Epithelial cell of alveolus of lung (primary cell): ENCODE measurements around the gene BRME1. TPM values are rescaled to one million over a fixed set of nuclear protein-coding genes. Genes with fewer than 3 reads are reported as not detected.

Source experiments
- total RNA-seq: library from RNA; depleted of rRNA; stranded (reverse); fragments of >200 nt; gene quantifications from 2 replicates; pipeline ENCODE4 v1.2.1, GENCODE V29; 2015

Gene BRME1
- total RNA-seq = 0.26 TPM in 1 of 2 replicates, not detected in the other

DNA sequence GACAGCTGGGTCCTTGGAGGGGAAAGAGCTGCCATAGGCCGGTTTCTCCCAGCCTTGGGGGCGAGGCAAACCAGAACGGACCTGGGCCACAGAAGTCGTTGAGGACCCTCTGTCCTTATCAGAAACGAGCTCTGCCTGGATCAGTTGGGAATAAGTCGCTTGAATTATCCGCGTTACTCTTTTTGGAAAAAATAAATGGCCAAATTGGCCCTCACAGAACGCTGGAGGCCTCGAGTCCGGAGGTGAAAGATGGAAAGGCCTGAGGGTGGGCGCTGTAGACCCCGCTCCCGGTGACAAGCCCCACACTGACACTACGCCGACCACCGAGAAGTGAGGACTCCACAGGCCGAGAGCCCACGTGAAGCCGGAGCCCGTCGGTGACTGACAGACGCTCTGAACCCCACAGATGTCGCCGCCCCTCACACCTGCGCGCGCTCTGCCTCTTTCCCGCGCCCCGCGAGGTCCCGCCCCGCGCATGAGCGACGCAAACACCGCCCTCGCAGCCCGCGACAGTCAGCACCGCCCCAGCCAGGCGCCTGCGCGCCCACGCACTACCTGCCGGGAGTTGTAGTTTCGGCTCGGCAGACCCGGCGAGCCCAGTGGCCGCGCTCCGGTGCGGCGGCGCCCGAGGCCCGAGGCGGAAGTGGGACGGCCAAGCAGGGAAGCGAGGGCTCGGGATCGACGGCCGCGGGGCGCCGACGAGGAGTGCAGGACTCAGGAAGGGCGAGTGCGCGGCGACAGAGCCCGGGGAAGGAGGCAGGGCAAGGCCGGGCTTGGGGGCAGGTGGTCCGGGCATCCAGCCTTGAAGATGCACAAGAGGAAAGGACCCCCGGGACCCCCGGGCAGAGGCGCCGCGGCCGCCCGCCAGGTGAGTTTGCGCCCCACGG is at the start of gene BRME1, which contains the start of gene CC2D1A:
Gene BRME1 (minus strand): TSS at position 484 of the 887 bp plus-strand sequence. CDS start 1,225 bp downstream, outside the sequence.
Gene CC2D1A (plus strand): TSS at position 568 of the 887 bp plus-strand sequence. CDS start 241 bp downstream, at position 809.

DNA sequence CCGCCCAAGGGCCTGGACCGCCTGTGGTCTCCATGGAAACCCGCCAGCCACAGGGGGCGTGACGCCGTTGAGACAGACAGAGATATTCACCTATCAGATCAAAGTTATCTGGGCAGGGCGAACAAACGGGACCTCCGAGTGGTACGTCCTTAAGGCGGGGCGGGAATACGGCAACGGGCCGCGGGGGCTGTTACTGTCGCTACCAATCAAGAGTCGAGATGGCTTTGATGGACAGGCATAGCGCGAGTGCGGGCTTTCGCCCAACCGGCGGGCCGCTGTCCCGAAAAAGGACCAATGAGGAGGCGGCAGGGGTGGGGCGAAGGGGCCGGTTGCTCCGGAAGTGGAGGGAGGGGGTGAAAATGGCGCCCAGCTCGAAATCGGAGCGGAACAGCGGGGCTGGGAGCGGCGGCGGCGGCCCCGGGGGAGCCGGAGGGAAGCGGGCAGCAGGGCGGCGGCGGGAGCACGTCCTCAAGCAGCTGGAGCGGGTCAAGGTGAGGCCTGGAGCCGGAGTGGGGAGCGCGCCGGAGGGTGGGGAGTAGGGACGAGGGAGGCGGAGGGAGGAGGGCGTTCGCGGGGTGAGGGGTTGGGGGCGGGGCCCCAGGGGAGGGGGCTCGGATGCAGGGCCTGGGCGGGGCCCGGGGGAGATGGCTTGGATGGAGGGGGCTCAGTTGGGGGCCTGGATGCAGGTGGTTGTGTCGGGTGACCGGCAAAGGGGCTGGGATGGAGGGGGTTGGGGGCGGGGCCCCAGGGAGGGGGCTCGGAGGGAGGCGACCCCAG is 46.4 kb upstream of the BRME1 start, which contains the start of gene DCAF15:
Gene DCAF15 (plus strand): TSS at position 356 of the 777 bp plus-strand sequence. CDS start 4 bp downstream, at position 360.

DNA sequence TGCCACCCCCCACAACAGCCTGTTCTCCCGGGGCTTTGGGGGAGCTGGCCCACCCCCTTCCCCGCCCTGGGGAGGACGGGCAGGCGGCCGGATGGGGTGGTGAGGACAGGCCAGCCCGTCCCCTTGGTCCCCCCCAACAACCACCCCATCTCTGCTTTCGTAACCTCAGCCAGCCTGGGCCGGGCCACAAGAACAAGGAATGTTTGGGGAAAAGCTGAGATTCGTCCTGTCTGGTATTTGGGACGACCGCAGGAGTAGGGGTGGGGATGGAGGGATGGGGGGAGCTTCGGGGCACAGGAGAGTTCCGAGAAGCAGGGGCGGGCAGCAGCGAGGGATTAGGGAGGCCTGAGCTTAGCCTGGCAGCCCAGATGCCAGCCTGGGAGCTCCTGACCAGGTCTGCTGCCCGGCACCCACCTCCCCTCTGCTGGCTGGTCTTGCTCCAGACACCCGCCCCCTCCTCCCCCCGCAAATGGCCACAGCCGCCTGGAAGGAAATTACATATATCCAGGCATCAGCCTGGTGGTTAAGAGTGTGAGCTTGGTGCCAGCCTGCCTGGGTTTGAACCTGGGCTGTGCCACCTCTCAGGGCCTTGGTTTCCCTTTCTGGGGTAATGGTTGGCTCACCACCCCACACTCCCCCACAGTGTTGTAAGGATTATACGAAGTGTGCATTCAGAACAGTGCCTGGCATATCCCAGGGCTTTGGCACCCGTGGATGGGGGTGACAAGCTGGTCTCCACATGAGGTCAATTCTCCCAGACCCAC is 32.6 kb upstream of the BRME1 start, which contains the start of gene PODNL1:
Gene PODNL1 (minus strand): TSS at position 117 of the 764 bp plus-strand sequence. CDS start 236 bp downstream, outside the sequence.

DNA sequence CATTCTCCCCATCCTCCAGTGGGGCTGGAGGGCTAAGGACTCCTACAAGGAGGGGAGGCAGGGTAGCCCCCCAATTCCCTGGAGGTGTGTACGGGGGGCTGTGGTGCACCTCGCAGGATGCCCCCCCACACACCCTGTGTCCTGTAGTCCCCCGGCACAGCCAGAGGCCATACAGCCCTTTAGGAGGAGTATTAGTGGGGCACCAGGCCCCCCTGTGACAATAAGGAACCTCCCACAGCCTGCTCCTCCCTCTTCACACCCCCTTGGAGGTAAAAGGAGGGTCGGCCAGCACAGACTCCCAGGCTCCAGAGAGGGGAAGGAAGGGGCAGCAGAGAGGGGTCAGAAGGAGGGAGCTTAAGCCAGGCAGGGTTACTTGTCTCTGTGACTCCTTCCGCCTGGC is 29.1 kb downstream of the BRME1 start, which contains the start of gene NANOS3:
Gene NANOS3 (plus strand): TSS at position 301 of the 400 bp plus-strand sequence. CDS start 115 bp downstream, outside the sequence.

Other genes with a start within 250 kb of the BRME1 start
- 18.2 and 48.1 TPM in 2 replicates for gene MRI1, start 141.6 kb downstream of the BRME1 start, total RNA-seq
- 173 and 267 TPM in 2 replicates for gene C19orf53, start 131.7 kb downstream of the BRME1 start, total RNA-seq
- gene ZSWIM4, start 110.7 kb downstream of the BRME1 start, total RNA-seq = 12.8 and 18.3 TPM in 2 replicates
- gene NANOS3, start 29.0 kb downstream of the BRME1 start, total RNA-seq = not detected in 2 replicates
- 15.9 and 26.7 TPM in 2 replicates for gene CC2D1A, start 84 bp upstream of the BRME1 start, total RNA-seq
- gene PODNL1, start 32.3 kb upstream of the BRME1 start, total RNA-seq = 1.7 and 38.1 TPM in 2 replicates
- gene DCAF15, start 46.4 kb upstream of the BRME1 start, total RNA-seq = 13.9 and 25.1 TPM in 2 replicates
- gene RFX1, start 100.2 kb upstream of the BRME1 start, total RNA-seq = 5.2 and 6.9 TPM in 2 replicates
- gene RLN3, start 122.0 kb upstream of the BRME1 start, total RNA-seq = not detected in 2 replicates
- 2.9 and 11.6 TPM in 2 replicates for gene IL27RA, start 125.6 kb upstream of the BRME1 start, total RNA-seq
- gene PALM3, start 156.0 kb upstream of the BRME1 start, total RNA-seq = 0.39 TPM in 1 of 2 replicates, not detected in the other
- gene MISP3, start 166.7 kb upstream of the BRME1 start, total RNA-seq = 1.2 and 1.8 TPM in 2 replicates
- not detected in 2 replicates for gene C19orf67, start 179.7 kb upstream of the BRME1 start, total RNA-seq
- 36.0 and 48.6 TPM in 2 replicates for gene SAMD1, start 184.6 kb upstream of the BRME1 start, total RNA-seq
- gene PRKACA, start 211.6 kb upstream of the BRME1 start, total RNA-seq = 67.5 and 75.4 TPM in 2 replicates
- gene ASF1B, start 230.5 kb upstream of the BRME1 start, total RNA-seq = 14.6 and 26.4 TPM in 2 replicates